Middle frontal gyrus (tissue), 1 donor: ENCODE results near the gene GSTT4.
"Not testable (repeated sequence)": the region's sequence is repeated elsewhere in the genome, so short reads cannot be mapped to it uniquely, and the experiment has no call there.

Source experiments
- DNase-seq: peaks from one replicate; pipeline ENCODE4 v3.0.0-alpha.2; 2015; ENCODE audit warnings: low spot score; ENCODE audit errors: extremely low spot score

GSTT4 gene

DNA sequence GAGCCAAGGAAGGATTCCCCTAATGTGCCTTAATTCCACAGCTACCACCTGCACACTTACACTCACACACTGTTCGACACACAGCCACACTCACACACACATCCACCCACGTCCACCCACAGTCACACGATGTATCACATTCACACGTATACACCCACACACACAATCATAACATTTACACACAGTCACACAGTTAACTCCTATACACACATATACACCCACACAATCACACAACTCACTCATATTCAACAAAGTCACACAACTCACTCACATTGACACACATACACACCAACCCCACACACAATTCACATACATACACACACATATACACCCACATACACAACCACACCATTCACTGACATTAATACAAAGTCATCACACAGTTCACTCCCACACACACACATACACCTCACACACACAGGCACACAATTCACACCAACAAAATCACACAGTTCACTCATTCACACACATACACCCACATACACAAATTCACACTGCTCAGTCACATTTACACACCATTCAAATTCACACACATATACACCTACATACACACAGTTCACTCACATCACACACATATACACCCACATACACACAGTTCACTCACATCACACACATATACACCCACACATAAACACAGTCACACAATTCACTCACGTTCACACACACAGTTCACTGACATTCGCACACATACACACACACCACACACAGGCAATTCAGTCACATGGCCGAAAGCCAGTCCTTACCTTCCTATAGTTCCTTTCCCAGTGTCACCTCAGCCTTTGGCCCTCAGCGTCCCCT is 50.9 kb downstream of the GSTT4 start:
- DNase-seq: not testable (repeated sequence)

DNA sequence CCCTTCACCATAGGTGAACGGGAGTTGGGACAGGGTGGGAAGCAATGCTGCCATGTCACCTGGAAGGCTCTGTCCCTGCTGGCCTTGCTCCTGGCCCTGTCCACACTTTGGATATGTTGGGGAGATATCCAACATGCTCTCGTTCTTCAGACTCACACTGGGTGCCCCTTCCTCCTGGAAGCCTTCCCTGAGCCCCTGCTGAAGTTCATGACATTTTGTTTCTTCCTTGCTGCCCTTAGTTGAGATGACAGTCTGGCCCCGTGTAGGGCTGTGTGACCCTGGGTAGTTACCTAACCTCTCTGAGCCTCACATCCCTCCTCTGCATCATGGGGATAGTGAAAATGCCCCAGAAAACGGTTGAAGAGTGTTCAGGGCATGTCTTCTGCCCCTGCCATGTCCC is 51.8 kb downstream of the GSTT4 start:
- not testable (repeated sequence) for DNase-seq

- DNase-seq: not testable (repeated sequence)
These were observed 52.4 kb downstream of the GSTT4 start for GRCh38 chr22:23952794-23953405.

- DNase-seq: not testable (repeated sequence)
These were observed 53.9 kb downstream of the GSTT4 start for GRCh38 chr22:23951383-23951782.

GRCh38 chr22:23949764-23950163 is 55.5 kb downstream of the GSTT4 start:
- not testable (repeated sequence) for DNase-seq
